K562 (cell line): Measurements from ENCODE around the gene C19orf18.

Source experiments
- BHLHE40 ChIP-seq: IDR thresholded peaks from 2 replicates; pipeline ENCODE4 v1.6.1; 2011; ENCODE audit warnings: low read length, improper control_type of control experiment
- ELK1 ChIP-seq: sonication (generic); formaldehyde crosslinking; IDR thresholded peaks from 2 replicates; pipeline ENCODE4 v1.8.1; 2022; ENCODE audit warnings: missing genetic modification reagents
- ETV6 ChIP-seq, 3 experiments: fragments of 150-350 bp in 1 of 3; sonication (generic) in 1 of 3; formaldehyde crosslinking in 1 of 3; IDR thresholded peaks; 2 replicates each; pipeline versions ENCODE4 v1.6.1 to v1.8.0; 2014 to 2022; ENCODE audit warnings: borderline replicate concordance in 2 of 3, low read depth in 2 of 3, antibody characterized with exemption in 1 of 3, low read length in 1 of 3, mild to moderate bottlenecking in 1 of 3, missing genetic modification reagents in 1 of 3
- JUN ChIP-seq, 2 experiments: sonication (generic) in 1 of 2; formaldehyde crosslinking in 1 of 2; IDR thresholded peaks; 2 replicates each; pipeline versions ENCODE4 v1.6.1 to v1.8.0; 2012 to 2022; ENCODE audit warnings: borderline replicate concordance in 2 of 2, mild to moderate bottlenecking in 2 of 2, improper control_type of control experiment in 1 of 2, low read depth in 1 of 2, low read length in 1 of 2, missing genetic modification reagents in 1 of 2
- POLR2A ChIP-seq: fragments of 450-650 bp; conservative IDR thresholded peaks from 2 replicates; pipeline ENCODE4 v1.6.1; 2016
- RBBP5 ChIP-seq: fragments of 200-600 bp; sonication (generic); IDR thresholded peaks from 2 replicates; pipeline ENCODE4 v1.6.1; 2012; ENCODE audit warnings: borderline replicate concordance, mild to moderate bottlenecking, low read length, control low read depth, inconsistent platforms; ENCODE audit not compliant: insufficient read depth, poor library complexity, severe bottlenecking
- TEAD4 ChIP-seq, 2 experiments: sonication (generic) in 1 of 2; formaldehyde crosslinking in 1 of 2; IDR thresholded peaks; 2 replicates each; pipeline versions ENCODE4 v1.6.1 to v1.8.0; 2012 to 2022; ENCODE audit warnings: borderline replicate concordance in 1 of 2, inconsistent platforms in 1 of 2, low read length in 1 of 2, mild to moderate bottlenecking in 1 of 2, missing genetic modification reagents in 1 of 2
- ZC3H11A ChIP-seq: IDR thresholded peaks from 2 replicates; pipeline ENCODE4 v1.6.1; 2012; ENCODE audit warnings: low read depth, low read length, improper control_type of control experiment
- ZFP1 ChIP-seq: fragments of 450-650 bp; formaldehyde crosslinking; IDR thresholded peaks from 2 replicates; pipeline ENCODE4 v1.4.0; 2020; ENCODE audit warnings: mild to moderate bottlenecking, mixed read lengths
- ZFX ChIP-seq: sonication (generic); formaldehyde crosslinking; IDR thresholded peaks from 2 replicates; pipeline ENCODE4 v1.8.0; 2022; ENCODE audit warnings: mild to moderate bottlenecking, missing genetic modification reagents, moderate library complexity
- ZNF121 ChIP-seq: sonication (generic); formaldehyde crosslinking; conservative IDR thresholded peaks from 2 replicates; pipeline ENCODE4 v1.8.0; 2022; ENCODE audit warnings: missing genetic modification reagents
- TF ChIP-seq, protein P1 (sequence below), 3 experiments: IDR thresholded peaks in 2 of 3; conservative IDR thresholded peaks in 1 of 3; 2 replicates each; pipeline ENCODE4 v1.5.1; 2011 to 2012; ENCODE audit warnings: low read length in 3 of 3, mild to moderate bottlenecking in 3 of 3, control low read depth in 2 of 3, improper control_type of control experiment in 1 of 3, inconsistent platforms in 1 of 3, low read depth in 1 of 3, mixed read lengths in 1 of 3, moderate library complexity in 1 of 3; ENCODE audit not compliant: insufficient read depth in 2 of 3

GRCh38 chr19:57961785-57962184 is 12.5 kb downstream of the C19orf18 start:
- TF ChIP-seq ELK1 (CRISPR knock-in tag) (no peak), TEAD4 (IDR thresholded peaks at IDR 0.05; ENCODE audit: low read length) (no peak), TEAD4 (CRISPR knock-in tag; IDR thresholded peaks at IDR 0.05; ENCODE audit: borderline replicate concordance) (no peak), ETV6 (IDR thresholded peaks at IDR 0.05; ENCODE audit: borderline replicate concordance in 1 of 2, low read depth in 2 of 2, low read length in 1 of 2) (no peak), ETV6 (CRISPR knock-in tag; IDR thresholded peaks at IDR 0.05; ENCODE audit: borderline replicate concordance) (no peak), ZNF121 (no peak), ZFX (no peak), ZFP1 (CRISPR knock-in tag) (no peak), RBBP5 (no peak), JUN (IDR thresholded peaks at IDR 0.05; ENCODE audit: borderline replicate concordance, low read depth, low read length) (no peak), JUN (CRISPR knock-in tag; IDR thresholded peaks at IDR 0.05; ENCODE audit: borderline replicate concordance) (no peak), ZC3H11A (no peak), POLR2A (no peak), BHLHE40 (no peak)
- TF ChIP-seq, protein P1, sequence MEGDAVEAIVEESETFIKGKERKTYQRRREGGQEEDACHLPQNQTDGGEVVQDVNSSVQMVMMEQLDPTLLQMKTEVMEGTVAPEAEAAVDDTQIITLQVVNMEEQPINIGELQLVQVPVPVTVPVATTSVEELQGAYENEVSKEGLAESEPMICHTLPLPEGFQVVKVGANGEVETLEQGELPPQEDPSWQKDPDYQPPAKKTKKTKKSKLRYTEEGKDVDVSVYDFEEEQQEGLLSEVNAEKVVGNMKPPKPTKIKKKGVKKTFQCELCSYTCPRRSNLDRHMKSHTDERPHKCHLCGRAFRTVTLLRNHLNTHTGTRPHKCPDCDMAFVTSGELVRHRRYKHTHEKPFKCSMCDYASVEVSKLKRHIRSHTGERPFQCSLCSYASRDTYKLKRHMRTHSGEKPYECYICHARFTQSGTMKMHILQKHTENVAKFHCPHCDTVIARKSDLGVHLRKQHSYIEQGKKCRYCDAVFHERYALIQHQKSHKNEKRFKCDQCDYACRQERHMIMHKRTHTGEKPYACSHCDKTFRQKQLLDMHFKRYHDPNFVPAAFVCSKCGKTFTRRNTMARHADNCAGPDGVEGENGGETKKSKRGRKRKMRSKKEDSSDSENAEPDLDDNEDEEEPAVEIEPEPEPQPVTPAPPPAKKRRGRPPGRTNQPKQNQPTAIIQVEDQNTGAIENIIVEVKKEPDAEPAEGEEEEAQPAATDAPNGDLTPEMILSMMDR (IDR thresholded peaks at IDR 0.05 in 2 of 3, conservative IDR thresholded peaks at IDR 0.05 in 1 of 3; ENCODE audit: insufficient read depth in 2 of 3, low read depth in 1 of 3, low read length in 3 of 3), result no peak
